Testis (tissue), 2 donors: ENCODE measurements around the gene A1BG.

Experiments
- POLR2A ChIP-seq: fragments of 450-650 bp; IDR thresholded peaks from one replicate; pipeline ENCODE4 v1.6.1; 2017; ENCODE audit warnings: antibody characterized with exemption, mild to moderate bottlenecking, moderate library complexity
- TF ChIP-seq, protein P1 (sequence below), 3 experiments: fragments of 450-650 bp in 2 of 3; fragments of 200-600 bp in 1 of 3; sonication (generic) in 1 of 3; IDR thresholded peaks; one replicate each; pipeline ENCODE4 v1.5.1; 2016 to 2019; ENCODE audit warnings: antibody characterized with exemption in 3 of 3, mild to moderate bottlenecking in 2 of 3, moderate library complexity in 1 of 3

DNA sequence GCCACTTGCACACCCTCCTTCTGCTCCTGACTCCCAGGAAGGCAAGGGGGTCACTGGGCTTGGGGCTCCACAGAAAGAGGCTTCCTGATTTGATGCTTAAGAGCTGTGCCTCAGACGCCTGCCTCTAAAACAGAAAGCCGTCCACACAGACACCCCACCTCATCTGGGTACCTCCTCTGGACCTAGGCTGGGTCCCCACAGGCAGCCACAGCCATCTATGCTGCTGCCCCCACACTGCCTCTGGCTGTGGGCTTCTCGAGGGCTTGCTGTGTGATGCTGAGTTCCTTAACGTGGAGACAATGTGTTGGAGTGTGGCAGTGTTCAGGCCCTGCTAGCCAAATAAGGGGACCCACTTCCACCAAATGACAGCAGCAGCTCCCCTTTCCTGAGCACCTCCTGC lies 35.0 kb downstream of the A1BG start:
- no peak for TF ChIP-seq POLR2A
- TF ChIP-seq, protein P1, sequence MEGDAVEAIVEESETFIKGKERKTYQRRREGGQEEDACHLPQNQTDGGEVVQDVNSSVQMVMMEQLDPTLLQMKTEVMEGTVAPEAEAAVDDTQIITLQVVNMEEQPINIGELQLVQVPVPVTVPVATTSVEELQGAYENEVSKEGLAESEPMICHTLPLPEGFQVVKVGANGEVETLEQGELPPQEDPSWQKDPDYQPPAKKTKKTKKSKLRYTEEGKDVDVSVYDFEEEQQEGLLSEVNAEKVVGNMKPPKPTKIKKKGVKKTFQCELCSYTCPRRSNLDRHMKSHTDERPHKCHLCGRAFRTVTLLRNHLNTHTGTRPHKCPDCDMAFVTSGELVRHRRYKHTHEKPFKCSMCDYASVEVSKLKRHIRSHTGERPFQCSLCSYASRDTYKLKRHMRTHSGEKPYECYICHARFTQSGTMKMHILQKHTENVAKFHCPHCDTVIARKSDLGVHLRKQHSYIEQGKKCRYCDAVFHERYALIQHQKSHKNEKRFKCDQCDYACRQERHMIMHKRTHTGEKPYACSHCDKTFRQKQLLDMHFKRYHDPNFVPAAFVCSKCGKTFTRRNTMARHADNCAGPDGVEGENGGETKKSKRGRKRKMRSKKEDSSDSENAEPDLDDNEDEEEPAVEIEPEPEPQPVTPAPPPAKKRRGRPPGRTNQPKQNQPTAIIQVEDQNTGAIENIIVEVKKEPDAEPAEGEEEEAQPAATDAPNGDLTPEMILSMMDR (IDR thresholded peaks at IDR 0.05), result no peak
